Activated naive CD8-positive, alpha-beta T cell (primary cell): ENCODE measurements around the gene GFAP.

Experiments
- H3K27ac Mint-ChIP-seq: one replicate; pipeline ENCODE4 v1.8.0; 2021; ENCODE audit warnings: mixed read lengths
- H3K27me3 Mint-ChIP-seq: one replicate; pipeline ENCODE4 v1.8.0; 2021; ENCODE audit warnings: mixed read lengths
- H3K36me3 Mint-ChIP-seq: one replicate; pipeline ENCODE4 v1.8.0; 2021; ENCODE audit warnings: mixed read lengths
- H3K4me1 Mint-ChIP-seq: one replicate; pipeline ENCODE4 v1.8.0; 2021; ENCODE audit warnings: low read depth, mixed read lengths
- H3K4me3 Mint-ChIP-seq: one replicate; pipeline ENCODE4 v1.8.0; 2021; ENCODE audit warnings: mild to moderate bottlenecking, mixed read lengths
- H3K9me3 Mint-ChIP-seq: one replicate; pipeline ENCODE4 v1.8.0; 2021; ENCODE audit warnings: low read depth, mixed read lengths

GFAP gene

GRCh38 chr17:44875761-44876160 lies 39.5 kb downstream of the GFAP start:
- no peak overlapping the region for H3K27ac Mint-ChIP-seq
- H3K27me3 Mint-ChIP-seq, result no peaks in the 10 kb centered on the region
- no peaks in the 10 kb centered on the region for H3K4me1 Mint-ChIP-seq
- no peak overlapping the region for H3K4me3 Mint-ChIP-seq
- no peaks in the 10 kb centered on the region for H3K9me3 Mint-ChIP-seq
- peaks cover 16% of the 10 kb centered on the region for H3K36me3 Mint-ChIP-seq

- H3K4me3 Mint-ChIP-seq, result no peak overlapping the region
- no peaks in the 10 kb centered on the region for H3K27me3 Mint-ChIP-seq
- peaks cover 12% of the 10 kb centered on the region for H3K36me3 Mint-ChIP-seq
- H3K4me1 Mint-ChIP-seq, result no peaks in the 10 kb centered on the region
- no peak overlapping the region for H3K27ac Mint-ChIP-seq
- no peaks in the 10 kb centered on the region for H3K9me3 Mint-ChIP-seq
Measured at GRCh38 chr17:44872131-44872768, 43.0 kb downstream of the GFAP start.

GRCh38 chr17:44871556-44871955 lies 43.7 kb downstream of the GFAP start:
- no peak overlapping the region for H3K4me3 Mint-ChIP-seq
- no peak overlapping the region for H3K27ac Mint-ChIP-seq
- peaks cover 9% of the 10 kb centered on the region for H3K36me3 Mint-ChIP-seq
- H3K9me3 Mint-ChIP-seq, result no peaks in the 10 kb centered on the region
- H3K27me3 Mint-ChIP-seq, result no peaks in the 10 kb centered on the region
- H3K4me1 Mint-ChIP-seq, result no peaks in the 10 kb centered on the region

- Mint-ChIP-seq H3K4me1 (no peaks in the 10 kb centered on the region), H3K27ac (no peak overlapping the region), H3K27me3 (no peaks in the 10 kb centered on the region), H3K36me3 (peaks cover 8% of the 10 kb centered on the region), H3K9me3 (no peaks in the 10 kb centered on the region), H3K4me3 (no peak overlapping the region)
Measured at GRCh38 chr17:44867841-44868240, 47.5 kb downstream of the GFAP start.

GRCh38 chr17:44865931-44866330 lies 49.4 kb downstream of the GFAP start:
- H3K27me3 Mint-ChIP-seq, result no peaks in the 10 kb centered on the region
- H3K4me3 Mint-ChIP-seq, result no peak overlapping the region
- H3K36me3 Mint-ChIP-seq, result peaks cover 5% of the 10 kb centered on the region
- no peak overlapping the region for H3K27ac Mint-ChIP-seq
- H3K4me1 Mint-ChIP-seq, result no peaks in the 10 kb centered on the region
- no peaks in the 10 kb centered on the region for H3K9me3 Mint-ChIP-seq

GRCh38 chr17:44865231-44865660 lies 50.1 kb downstream of the GFAP start:
- H3K4me3 Mint-ChIP-seq, result no peak overlapping the region
- no peaks in the 10 kb centered on the region for H3K9me3 Mint-ChIP-seq
- H3K4me1 Mint-ChIP-seq, result no peaks in the 10 kb centered on the region
- H3K36me3 Mint-ChIP-seq, result peaks cover 5% of the 10 kb centered on the region
- no peaks in the 10 kb centered on the region for H3K27me3 Mint-ChIP-seq
- no peak overlapping the region for H3K27ac Mint-ChIP-seq

GRCh38 chr17:44864831-44865230 lies 50.5 kb downstream of the GFAP start:
- no peak overlapping the region for H3K4me3 Mint-ChIP-seq
- no peaks in the 10 kb centered on the region for H3K9me3 Mint-ChIP-seq
- H3K27me3 Mint-ChIP-seq, result no peaks in the 10 kb centered on the region
- H3K4me1 Mint-ChIP-seq, result no peaks in the 10 kb centered on the region
- no peak overlapping the region for H3K27ac Mint-ChIP-seq
- H3K36me3 Mint-ChIP-seq, result peaks cover 5% of the 10 kb centered on the region

- Mint-ChIP-seq H3K27me3 (no peaks in the 10 kb centered on the region), H3K36me3 (peaks cover 7% of the 10 kb centered on the region), H3K27ac (no peak overlapping the region), H3K4me3 (no peak overlapping the region), H3K4me1 (no peaks in the 10 kb centered on the region), H3K9me3 (no peaks in the 10 kb centered on the region)
Measured at GRCh38 chr17:44863061-44863918, 52.0 kb downstream of the GFAP start.

- Mint-ChIP-seq H3K4me3 (no peak overlapping the region), H3K27me3 (no peaks in the 10 kb centered on the region), H3K9me3 (no peaks in the 10 kb centered on the region), H3K27ac (no peak overlapping the region), H3K36me3 (peaks cover 7% of the 10 kb centered on the region), H3K4me1 (no peaks in the 10 kb centered on the region)
Measured at GRCh38 chr17:44862278-44862914, 52.9 kb downstream of the GFAP start.

GRCh38 chr17:44859701-44860100 lies 55.6 kb downstream of the GFAP start:
- no peaks in the 10 kb centered on the region for H3K27me3 Mint-ChIP-seq
- H3K36me3 Mint-ChIP-seq, result peaks cover 7% of the 10 kb centered on the region
- H3K9me3 Mint-ChIP-seq, result no peaks in the 10 kb centered on the region
- no peak overlapping the region for H3K27ac Mint-ChIP-seq
- H3K4me3 Mint-ChIP-seq, result no peak overlapping the region
- H3K4me1 Mint-ChIP-seq, result no peaks in the 10 kb centered on the region

- H3K9me3 Mint-ChIP-seq, result no peaks in the 10 kb centered on the region
- H3K27me3 Mint-ChIP-seq, result no peaks in the 10 kb centered on the region
- no peaks in the 10 kb centered on the region for H3K36me3 Mint-ChIP-seq
- H3K4me3 Mint-ChIP-seq, result no peak overlapping the region
- no peak overlapping the region for H3K27ac Mint-ChIP-seq
- H3K4me1 Mint-ChIP-seq, result no peaks in the 10 kb centered on the region
Measured at GRCh38 chr17:44854192-44854591, 61.1 kb downstream of the GFAP start.
